Right lobe of liver (tissue), 4 donors: Measurements from ENCODE around the gene DDX1.

Experiments
- POLR2A ChIP-seq: fragments of 450-650 bp; IDR thresholded peaks from one replicate; pipeline ENCODE4 v1.6.1; 2017; ENCODE audit warnings: antibody characterized with exemption, mild to moderate bottlenecking
- TF ChIP-seq, protein P1 (sequence below), 4 donors: fragments of 200-600 bp in 3 of 4; fragments of 450-650 bp in 1 of 4; IDR thresholded peaks; one replicate each; pipeline versions ENCODE4 v1.5.1 to v1.8.0; 2016 to 2022; ENCODE audit warnings: antibody characterized with exemption in 4 of 4, mild to moderate bottlenecking in 2 of 4
- donor health status: DM: no; HTN: no; CAD: no.
- donor health status: DM: no; HTN: no; CAD: no.
- donor health status: DM: no; HTN: yes; CAD: no.

DNA sequence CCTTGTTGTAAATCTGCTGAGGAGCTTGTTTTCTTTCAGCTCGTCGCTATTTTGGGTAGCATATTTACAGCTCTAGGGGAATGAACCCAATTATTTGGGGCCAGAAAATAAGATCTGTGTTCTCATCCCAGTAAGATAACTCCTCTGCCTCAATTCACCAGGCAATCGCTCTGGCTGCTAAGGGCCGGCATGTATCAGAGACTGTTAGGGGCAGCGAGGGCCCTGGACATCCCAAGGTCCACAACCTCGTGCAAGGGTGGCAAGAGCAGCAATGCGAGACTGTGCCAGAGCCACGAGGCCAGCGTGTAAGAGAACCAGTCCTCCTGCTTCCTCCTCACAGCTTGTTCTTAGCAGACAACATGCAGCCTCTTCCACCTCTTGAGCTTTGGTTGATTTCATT, 66.1 kb downstream of the DDX1 start:
- TF ChIP-seq, protein P1, sequence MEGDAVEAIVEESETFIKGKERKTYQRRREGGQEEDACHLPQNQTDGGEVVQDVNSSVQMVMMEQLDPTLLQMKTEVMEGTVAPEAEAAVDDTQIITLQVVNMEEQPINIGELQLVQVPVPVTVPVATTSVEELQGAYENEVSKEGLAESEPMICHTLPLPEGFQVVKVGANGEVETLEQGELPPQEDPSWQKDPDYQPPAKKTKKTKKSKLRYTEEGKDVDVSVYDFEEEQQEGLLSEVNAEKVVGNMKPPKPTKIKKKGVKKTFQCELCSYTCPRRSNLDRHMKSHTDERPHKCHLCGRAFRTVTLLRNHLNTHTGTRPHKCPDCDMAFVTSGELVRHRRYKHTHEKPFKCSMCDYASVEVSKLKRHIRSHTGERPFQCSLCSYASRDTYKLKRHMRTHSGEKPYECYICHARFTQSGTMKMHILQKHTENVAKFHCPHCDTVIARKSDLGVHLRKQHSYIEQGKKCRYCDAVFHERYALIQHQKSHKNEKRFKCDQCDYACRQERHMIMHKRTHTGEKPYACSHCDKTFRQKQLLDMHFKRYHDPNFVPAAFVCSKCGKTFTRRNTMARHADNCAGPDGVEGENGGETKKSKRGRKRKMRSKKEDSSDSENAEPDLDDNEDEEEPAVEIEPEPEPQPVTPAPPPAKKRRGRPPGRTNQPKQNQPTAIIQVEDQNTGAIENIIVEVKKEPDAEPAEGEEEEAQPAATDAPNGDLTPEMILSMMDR (IDR thresholded peaks at IDR 0.05): no peak
- TF ChIP-seq POLR2A: no peak
